H1 (cell line): Measurements from ENCODE around the gene MPP3.
A peak's percentile ranks its signal among the peaks of the same experiment; 100 is the strongest.

ENCODE experiments used
- EGR1 ChIP-seq: IDR thresholded peaks from 2 replicates; pipeline ENCODE4 v1.6.1; 2011; ENCODE audit warnings: low read depth, low read length, borderline replicate concordance
- TCF12 ChIP-seq: IDR thresholded peaks from 2 replicates; pipeline ENCODE4 v1.6.1; 2011; ENCODE audit warnings: low read depth, mild to moderate bottlenecking, low read length
- TF ChIP-seq, protein P1 (sequence below): IDR thresholded peaks from 2 replicates; pipeline ENCODE4 v1.6.1; 2012; ENCODE audit warnings: low read length, inconsistent platforms
- TF ChIP-seq, protein P2 (sequence below), 3 experiments: IDR thresholded peaks; 1 replicate in 2 of 3; 2 replicates in 1 of 3; pipeline versions ENCODE4 v1.5.1 to v1.6.1; 2011; ENCODE audit warnings: low read length in 3 of 3, mild to moderate bottlenecking in 3 of 3, inconsistent platforms in 2 of 3, low read depth in 1 of 3, moderate library complexity in 1 of 3; ENCODE audit not compliant: insufficient read depth in 1 of 3; ENCODE audit errors: control extremely low read depth in 1 of 3

DNA sequence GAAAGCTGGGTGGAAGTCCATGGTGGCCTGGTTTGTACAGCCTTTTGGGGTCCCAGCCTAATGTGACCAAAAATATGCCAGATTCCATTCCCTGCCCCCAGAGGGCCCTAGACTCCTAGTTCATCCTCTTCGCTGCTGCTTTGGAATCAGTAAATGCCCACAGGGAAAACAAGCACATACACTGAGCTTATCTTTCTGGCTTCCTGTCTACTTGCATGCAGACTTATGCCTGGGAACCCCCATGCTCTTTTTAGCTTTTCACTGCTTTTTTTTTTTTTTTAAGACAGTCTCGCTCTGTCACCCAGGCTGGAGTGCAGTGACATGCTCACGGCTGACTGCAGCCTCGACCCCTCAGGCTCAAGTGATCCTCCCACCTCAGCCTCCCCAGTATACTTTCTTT lies 7.9 kb upstream of the MPP3 start:
- TF ChIP-seq, protein P1, sequence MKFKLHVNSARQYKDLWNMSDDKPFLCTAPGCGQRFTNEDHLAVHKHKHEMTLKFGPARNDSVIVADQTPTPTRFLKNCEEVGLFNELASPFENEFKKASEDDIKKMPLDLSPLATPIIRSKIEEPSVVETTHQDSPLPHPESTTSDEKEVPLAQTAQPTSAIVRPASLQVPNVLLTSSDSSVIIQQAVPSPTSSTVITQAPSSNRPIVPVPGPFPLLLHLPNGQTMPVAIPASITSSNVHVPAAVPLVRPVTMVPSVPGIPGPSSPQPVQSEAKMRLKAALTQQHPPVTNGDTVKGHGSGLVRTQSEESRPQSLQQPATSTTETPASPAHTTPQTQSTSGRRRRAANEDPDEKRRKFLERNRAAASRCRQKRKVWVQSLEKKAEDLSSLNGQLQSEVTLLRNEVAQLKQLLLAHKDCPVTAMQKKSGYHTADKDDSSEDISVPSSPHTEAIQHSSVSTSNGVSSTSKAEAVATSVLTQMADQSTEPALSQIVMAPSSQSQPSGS = no peak
- TF ChIP-seq TCF12 (no peak), EGR1 (no peak)
- TF ChIP-seq, protein P2, sequence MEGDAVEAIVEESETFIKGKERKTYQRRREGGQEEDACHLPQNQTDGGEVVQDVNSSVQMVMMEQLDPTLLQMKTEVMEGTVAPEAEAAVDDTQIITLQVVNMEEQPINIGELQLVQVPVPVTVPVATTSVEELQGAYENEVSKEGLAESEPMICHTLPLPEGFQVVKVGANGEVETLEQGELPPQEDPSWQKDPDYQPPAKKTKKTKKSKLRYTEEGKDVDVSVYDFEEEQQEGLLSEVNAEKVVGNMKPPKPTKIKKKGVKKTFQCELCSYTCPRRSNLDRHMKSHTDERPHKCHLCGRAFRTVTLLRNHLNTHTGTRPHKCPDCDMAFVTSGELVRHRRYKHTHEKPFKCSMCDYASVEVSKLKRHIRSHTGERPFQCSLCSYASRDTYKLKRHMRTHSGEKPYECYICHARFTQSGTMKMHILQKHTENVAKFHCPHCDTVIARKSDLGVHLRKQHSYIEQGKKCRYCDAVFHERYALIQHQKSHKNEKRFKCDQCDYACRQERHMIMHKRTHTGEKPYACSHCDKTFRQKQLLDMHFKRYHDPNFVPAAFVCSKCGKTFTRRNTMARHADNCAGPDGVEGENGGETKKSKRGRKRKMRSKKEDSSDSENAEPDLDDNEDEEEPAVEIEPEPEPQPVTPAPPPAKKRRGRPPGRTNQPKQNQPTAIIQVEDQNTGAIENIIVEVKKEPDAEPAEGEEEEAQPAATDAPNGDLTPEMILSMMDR (IDR thresholded peaks at IDR 0.05; ENCODE audit: control extremely low read depth in 1 of 3, insufficient read depth in 1 of 3, low read depth in 1 of 3, low read length in 3 of 3) = peak; percentile 26 to 63 (median 52)
